Stomach (tissue), 4 donors: ENCODE results near the gene STAT4.

Source experiments
- POLR2A ChIP-seq, 4 donors: fragments of 450-650 bp; IDR thresholded peaks; one replicate each; pipeline ENCODE4 v1.6.1; 2016; ENCODE audit warnings: antibody characterized with exemption in 4 of 4, control low read depth in 2 of 4, mild to moderate bottlenecking in 1 of 4, moderate library complexity in 1 of 4
- TF ChIP-seq, protein P1 (sequence below), 7 experiments: fragments of 450-650 bp in 4 of 7; fragments of 200-600 bp in 3 of 7; sonication (generic) in 3 of 7; IDR thresholded peaks; one replicate each; pipeline ENCODE4 v1.5.1; 2016 to 2019; ENCODE audit warnings: antibody characterized with exemption in 7 of 7, control low read depth in 2 of 7, mild to moderate bottlenecking in 1 of 7

DNA sequence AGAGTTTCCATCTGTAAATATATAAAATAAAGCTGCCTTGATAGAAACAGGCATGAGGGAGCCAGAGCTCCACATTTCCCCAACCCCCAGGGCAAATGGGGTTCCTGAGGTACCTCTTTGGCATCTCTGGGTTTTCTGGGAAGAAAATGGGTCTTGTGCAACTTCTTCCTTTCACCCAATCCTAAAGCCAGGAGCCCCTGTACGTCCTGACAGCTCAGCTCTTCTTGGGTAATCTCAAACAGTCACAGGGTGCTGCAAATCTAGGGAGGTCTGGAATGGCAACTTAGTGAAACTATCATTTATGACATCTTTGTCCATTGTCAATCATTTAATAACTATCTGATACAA, 100.2 kb downstream of the STAT4 start:
- TF ChIP-seq, protein P1, sequence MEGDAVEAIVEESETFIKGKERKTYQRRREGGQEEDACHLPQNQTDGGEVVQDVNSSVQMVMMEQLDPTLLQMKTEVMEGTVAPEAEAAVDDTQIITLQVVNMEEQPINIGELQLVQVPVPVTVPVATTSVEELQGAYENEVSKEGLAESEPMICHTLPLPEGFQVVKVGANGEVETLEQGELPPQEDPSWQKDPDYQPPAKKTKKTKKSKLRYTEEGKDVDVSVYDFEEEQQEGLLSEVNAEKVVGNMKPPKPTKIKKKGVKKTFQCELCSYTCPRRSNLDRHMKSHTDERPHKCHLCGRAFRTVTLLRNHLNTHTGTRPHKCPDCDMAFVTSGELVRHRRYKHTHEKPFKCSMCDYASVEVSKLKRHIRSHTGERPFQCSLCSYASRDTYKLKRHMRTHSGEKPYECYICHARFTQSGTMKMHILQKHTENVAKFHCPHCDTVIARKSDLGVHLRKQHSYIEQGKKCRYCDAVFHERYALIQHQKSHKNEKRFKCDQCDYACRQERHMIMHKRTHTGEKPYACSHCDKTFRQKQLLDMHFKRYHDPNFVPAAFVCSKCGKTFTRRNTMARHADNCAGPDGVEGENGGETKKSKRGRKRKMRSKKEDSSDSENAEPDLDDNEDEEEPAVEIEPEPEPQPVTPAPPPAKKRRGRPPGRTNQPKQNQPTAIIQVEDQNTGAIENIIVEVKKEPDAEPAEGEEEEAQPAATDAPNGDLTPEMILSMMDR (IDR thresholded peaks at IDR 0.05): no peak
- no peak for TF ChIP-seq POLR2A (IDR thresholded peaks at IDR 0.05)
